Activated CD8-positive, alpha-beta memory T cell treated with anti-CD3 and anti-CD28 coated beads, Interleukin-2, amount 10 ng/mL, durations not matched to agents 7 days and 5 days (primary cell): ENCODE measurements around the gene MAP2K1. TPM values are rescaled to one million over a fixed set of nuclear protein-coding genes. Genes with fewer than 3 reads are reported as not detected.
"Not testable (repeated sequence)": the region's sequence is repeated elsewhere in the genome, so short reads cannot be mapped to it uniquely, and the experiment has no call there.

Source experiments
- ATAC-seq: fragments of 150-1000 bp; cut with Tn5 transposase; one replicate; pipeline ENCODE4 v1.10.0; 2021; ENCODE audit warnings: moderate library complexity
- CTCF ChIA-PET: fragments of 350-600 bp; sonication (Branson Sonifier 250); formaldehyde crosslinking; loops from one replicate; lab custom pipeline; 2021; ENCODE audit warnings: antibody characterized with exemption; lab: Charles Lee
- DNase-seq: peaks from one replicate; pipeline ENCODE4 v3.0.0-alpha.2; 2020
- H3K27ac Mint-ChIP-seq: one replicate; pipeline ENCODE4 v1.8.0; 2021; ENCODE audit warnings: mild to moderate bottlenecking, mixed read lengths
- H3K27me3 Mint-ChIP-seq: one replicate; pipeline ENCODE4 v1.8.0; 2021; ENCODE audit warnings: mixed read lengths
- H3K36me3 Mint-ChIP-seq: one replicate; pipeline ENCODE4 v1.8.0; 2021; ENCODE audit warnings: mild to moderate bottlenecking, mixed read lengths
- H3K4me1 Mint-ChIP-seq: one replicate; pipeline ENCODE4 v1.8.0; 2021; ENCODE audit warnings: mixed read lengths
- H3K4me3 Mint-ChIP-seq: one replicate; pipeline ENCODE4 v1.8.0; 2021; ENCODE audit warnings: mild to moderate bottlenecking, moderate library complexity, mixed read lengths
- H3K9me3 Mint-ChIP-seq: one replicate; pipeline ENCODE4 v1.8.0; 2022; ENCODE audit warnings: low read depth, mixed read lengths
- total RNA-seq, 2 experiments: library from RNA; stranded (reverse); gene quantifications; one replicate each; pipeline ENCODE4 v1.2.3, GENCODE V29; 2021

Gene MAP2K1
- total RNA-seq, 2 experiments from 2014 or later = 83.3 to 83.5 TPM

DNA sequence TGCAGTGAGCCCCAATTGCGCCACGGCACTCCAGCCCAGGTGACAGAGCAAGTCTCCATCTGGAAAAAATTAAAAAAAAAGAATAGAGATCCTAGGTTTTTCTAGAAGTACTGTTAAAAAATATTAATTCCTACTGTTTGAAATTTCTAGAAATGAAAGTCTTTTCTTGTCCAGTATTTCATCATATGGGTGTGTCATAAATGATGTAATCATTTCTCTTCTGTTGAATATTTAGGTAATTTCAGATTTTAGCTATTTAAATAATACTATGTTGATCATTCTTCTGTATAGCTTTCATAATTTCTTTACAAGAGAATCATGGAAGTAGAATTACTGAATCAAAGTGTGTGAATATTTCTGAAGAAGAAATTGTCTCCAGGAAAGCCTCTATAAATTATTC is 5.3 kb upstream of the MAP2K1 start:
- DNase-seq, H3K27ac Mint-ChIP-seq, ATAC-seq, H3K36me3 Mint-ChIP-seq, H3K4me3 Mint-ChIP-seq, CTCF ChIA-PET, H3K27me3 Mint-ChIP-seq, H3K9me3 Mint-ChIP-seq: not testable (repeated sequence)
- peaks cover 15% of the 10 kb centered on the region for H3K4me1 Mint-ChIP-seq

DNA sequence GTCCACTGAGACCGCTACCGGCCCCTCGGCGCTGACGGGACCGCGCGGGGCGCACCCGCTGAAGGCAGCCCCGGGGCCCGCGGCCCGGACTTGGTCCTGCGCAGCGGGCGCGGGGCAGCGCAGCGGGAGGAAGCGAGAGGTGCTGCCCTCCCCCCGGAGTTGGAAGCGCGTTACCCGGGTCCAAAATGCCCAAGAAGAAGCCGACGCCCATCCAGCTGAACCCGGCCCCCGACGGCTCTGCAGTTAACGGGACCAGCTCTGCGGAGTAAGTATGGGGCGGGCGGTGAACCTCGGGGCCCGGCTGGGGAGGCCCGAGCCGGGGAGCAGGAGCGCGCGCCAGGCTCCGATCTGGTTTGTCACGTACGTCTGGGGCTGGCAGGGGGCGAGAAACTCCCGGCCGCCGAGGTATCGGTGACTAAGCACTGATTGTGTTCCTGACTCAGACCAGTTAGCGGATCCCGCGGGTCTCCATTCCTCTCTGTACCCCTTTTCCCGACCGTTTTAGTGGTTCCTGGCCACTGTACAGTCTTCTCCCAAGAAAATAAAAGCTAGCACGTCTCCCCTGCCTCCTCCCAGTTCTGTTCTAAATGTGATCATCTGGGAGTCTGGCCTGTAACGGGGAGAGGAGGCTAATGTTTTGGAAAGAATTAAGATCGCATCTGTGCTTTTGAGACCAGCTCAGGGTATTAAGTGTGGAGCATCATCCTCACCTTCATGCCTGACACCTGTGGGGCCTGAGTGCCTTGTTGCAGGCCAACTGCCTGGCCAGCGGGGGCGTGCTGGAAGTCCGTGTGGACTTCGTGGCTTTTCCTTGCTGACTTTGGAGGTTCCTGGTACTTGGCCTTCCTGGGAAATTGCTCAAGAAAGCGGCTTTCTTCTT is 691 bp downstream of the MAP2K1 start:
- Mint-ChIP-seq H3K27ac (peak overlapping the region; percentile 82), H3K36me3 (peaks cover 28% of the 10 kb centered on the region), H3K4me1 (peaks cover 53% of the 10 kb centered on the region), H3K27me3 (no peaks in the 10 kb centered on the region), H3K4me3 (peak overlapping the region; percentile 97), H3K9me3 (no peaks in the 10 kb centered on the region)
- peak; percentile 79 for DNase-seq
- peak; percentile 36 for ATAC-seq
- CTCF ChIA-PET = interaction anchor here (0.6 to 7.2 kb wide), 17 partner anchors 8 to 530 kb away, joined by 3 to 119 read pairs (median 4); partner anchors contain the start of genes RPL4, SNAPC5, TIPIN and ZWILCH

- Mint-ChIP-seq H3K36me3 (peaks cover 30% of the 10 kb centered on the region), H3K27me3 (no peaks in the 10 kb centered on the region), H3K4me3 (peak overlapping the region; percentile 97), H3K27ac (peak overlapping the region; percentile 82), H3K4me1 (peaks cover 56% of the 10 kb centered on the region), H3K9me3 (no peaks in the 10 kb centered on the region)
- DNase-seq = no peak
- ATAC-seq = no peak
- CTCF ChIA-PET = interaction anchor here (0.6 to 7.2 kb wide), 15 partner anchors 8 to 531 kb away, joined by 3 to 119 read pairs (median 5); partner anchors contain the start of genes RPL4, SNAPC5, TIPIN and ZWILCH
Measured at GRCh38 chr15:66388043-66388363, 1.3 kb downstream of the MAP2K1 start.

DNA sequence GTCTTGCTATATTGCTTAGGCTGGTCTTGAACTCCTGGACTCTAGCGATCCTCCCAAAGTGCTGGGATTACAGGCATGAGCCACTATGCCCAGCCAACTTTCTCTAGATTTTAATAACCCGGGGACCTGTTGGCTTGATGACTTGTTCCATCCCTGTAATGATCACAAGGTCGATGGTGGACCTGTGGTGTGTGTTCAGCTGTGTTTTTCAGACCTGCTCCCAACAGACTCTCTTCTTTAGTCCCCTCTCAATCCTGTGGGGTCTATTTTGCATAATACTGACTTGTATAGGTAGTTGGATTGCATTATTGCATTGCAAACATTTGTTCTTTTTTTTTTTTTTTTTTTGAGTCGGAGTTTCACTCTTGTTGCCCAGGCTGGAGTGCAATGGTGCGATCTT is 1.9 kb downstream of the MAP2K1 start:
- H3K4me1 Mint-ChIP-seq = peaks cover 58% of the 10 kb centered on the region
- CTCF ChIA-PET = interaction anchor here (0.8 to 7.2 kb wide), 9 partner anchors 13 to 532 kb away, joined by 3 to 119 read pairs (median 12); partner anchors contain the start of genes RPL4, SNAPC5, TIPIN and ZWILCH
- no peaks in the 10 kb centered on the region for H3K27me3 Mint-ChIP-seq
- DNase-seq (no peak), ATAC-seq (no peak)
- peak overlapping the region; percentile 83 for H3K27ac Mint-ChIP-seq
- H3K4me3 Mint-ChIP-seq = peak overlapping the region; percentile 97
- no peaks in the 10 kb centered on the region for H3K9me3 Mint-ChIP-seq
- H3K36me3 Mint-ChIP-seq = peaks cover 33% of the 10 kb centered on the region

- Mint-ChIP-seq H3K9me3 (no peaks in the 10 kb centered on the region), H3K27me3 (no peaks in the 10 kb centered on the region), H3K4me1 (peaks cover 64% of the 10 kb centered on the region), H3K4me3 (peak overlapping the region; percentile 97), H3K27ac (peak overlapping the region; percentile 83), H3K36me3 (peaks cover 36% of the 10 kb centered on the region)
- CTCF ChIA-PET = interaction anchor here (3.3 to 7.2 kb wide), 3 partner anchors 14 to 116 kb away, joined by 8 to 119 read pairs (median 21); partner anchors contain the start of genes RPL4, SNAPC5 and ZWILCH
- no peak for ATAC-seq
- DNase-seq = peak; percentile 72
Measured at GRCh38 chr15:66389098-66389858, 2.6 kb downstream of the MAP2K1 start.

DNA sequence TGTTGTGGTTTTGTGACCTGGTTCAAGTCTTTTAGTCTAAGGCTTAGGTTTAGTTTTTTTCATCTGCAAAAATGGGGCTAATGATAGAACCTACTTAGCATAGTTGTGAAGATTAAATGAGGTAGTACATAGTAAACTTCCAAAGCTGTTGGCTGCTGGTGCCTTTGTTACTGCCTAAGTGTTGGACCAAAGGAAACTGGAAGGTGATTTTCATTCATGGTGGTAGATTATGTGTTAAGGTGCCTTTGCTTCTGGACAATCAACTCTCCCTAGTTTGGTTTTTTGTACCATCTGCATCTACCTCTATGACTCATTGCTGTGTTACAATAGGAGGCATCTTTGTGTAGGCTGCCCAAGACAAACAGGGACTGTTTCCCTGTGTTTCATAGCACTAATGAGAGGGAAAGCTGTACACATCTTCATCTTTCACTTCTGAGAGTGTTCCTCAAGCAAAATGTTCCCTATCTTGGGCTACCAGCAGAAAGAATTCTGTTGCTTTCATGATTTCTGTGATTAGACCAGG is 3.2 kb downstream of the MAP2K1 start:
- CTCF ChIA-PET = interaction anchor here (1.7 to 7.2 kb wide), 4 partner anchors 14 to 115 kb away, joined by 5 to 119 read pairs (median 14); partner anchors contain the start of genes RPL4, SNAPC5 and ZWILCH
- Mint-ChIP-seq H3K9me3 (no peaks in the 10 kb centered on the region), H3K36me3 (peaks cover 37% of the 10 kb centered on the region), H3K27me3 (no peaks in the 10 kb centered on the region), H3K4me1 (peaks cover 69% of the 10 kb centered on the region), H3K27ac (peak overlapping the region; percentile 83), H3K4me3 (peak overlapping the region; percentile 97)
- ATAC-seq = no peak
- DNase-seq = no peak

DNA sequence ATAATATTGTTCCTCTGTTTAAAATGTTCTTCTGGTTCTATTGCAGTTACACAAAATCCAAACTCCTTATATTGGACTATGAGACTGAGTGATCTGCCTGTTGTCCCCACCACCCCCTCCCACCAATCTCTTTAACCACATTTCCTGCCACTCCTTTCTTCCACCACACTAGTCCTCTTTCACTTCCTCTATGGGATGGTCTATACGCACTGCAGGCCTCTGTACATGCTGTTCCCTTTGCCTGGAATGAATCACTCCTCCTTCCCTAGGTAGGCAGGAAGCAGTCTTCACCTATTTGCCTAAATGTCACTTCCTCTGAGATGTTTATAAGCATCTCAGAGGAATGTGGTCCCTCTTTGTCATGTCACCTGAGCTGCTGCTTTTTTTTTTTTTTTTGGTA is 4.0 kb downstream of the MAP2K1 start:
- ATAC-seq = peak; percentile 4
- Mint-ChIP-seq H3K4me1 (peaks cover 71% of the 10 kb centered on the region), H3K27ac (peak overlapping the region; percentile 83), H3K36me3 (peaks cover 41% of the 10 kb centered on the region), H3K9me3 (no peaks in the 10 kb centered on the region), H3K4me3 (peak overlapping the region; percentile 97), H3K27me3 (no peaks in the 10 kb centered on the region)
- CTCF ChIA-PET = interaction anchor here (1.7 to 7.2 kb wide), 3 partner anchors 13 to 108 kb away, joined by 5 to 119 read pairs (median 8); partner anchors contain the start of gene SNAPC5
- peak; percentile 53 for DNase-seq

GRCh38 chr15:66393037-66393436 is 6.3 kb downstream of the MAP2K1 start:
- Mint-ChIP-seq H3K4me1 (peaks cover 69% of the 10 kb centered on the region), H3K36me3 (peaks cover 48% of the 10 kb centered on the region)
- not testable (repeated sequence) for ATAC-seq, H3K4me3 Mint-ChIP-seq, DNase-seq, H3K27me3 Mint-ChIP-seq, H3K27ac Mint-ChIP-seq, H3K9me3 Mint-ChIP-seq
- CTCF ChIA-PET = interaction anchor here (3.9 kb wide), 1 partner anchor 105 kb away, joined by 16 read pairs; the partner anchor contains the start of gene SNAPC5

GRCh38 chr15:66394472-66394871 is 7.8 kb downstream of the MAP2K1 start:
- no peak for DNase-seq
- Mint-ChIP-seq H3K27ac (peak overlapping the region; percentile 17), H3K9me3 (no peaks in the 10 kb centered on the region), H3K27me3 (no peaks in the 10 kb centered on the region), H3K36me3 (peaks cover 46% of the 10 kb centered on the region), H3K4me1 (peaks cover 67% of the 10 kb centered on the region), H3K4me3 (no peak overlapping the region)
- CTCF ChIA-PET = interaction anchor here (0.9 to 3.9 kb wide), 3 partner anchors 10 to 104 kb away, joined by 4 to 16 read pairs (median 5); partner anchors contain the start of gene SNAPC5
- no peak for ATAC-seq

- Mint-ChIP-seq H3K27me3 (no peaks in the 10 kb centered on the region), H3K9me3 (no peaks in the 10 kb centered on the region), H3K4me1 (peaks cover 63% of the 10 kb centered on the region), H3K4me3 (no peak overlapping the region), H3K27ac (peak overlapping the region; percentile 17), H3K36me3 (peaks cover 44% of the 10 kb centered on the region)
- ATAC-seq = no peak
- DNase-seq = no peak
- CTCF ChIA-PET = interaction anchor here (1.7 to 3.9 kb wide), 3 partner anchors 8 to 103 kb away, joined by 5 to 16 read pairs (median 9); partner anchors contain the start of genes MAP2K1 and SNAPC5
Measured at GRCh38 chr15:66394915-66395314, 8.2 kb downstream of the MAP2K1 start.

DNA sequence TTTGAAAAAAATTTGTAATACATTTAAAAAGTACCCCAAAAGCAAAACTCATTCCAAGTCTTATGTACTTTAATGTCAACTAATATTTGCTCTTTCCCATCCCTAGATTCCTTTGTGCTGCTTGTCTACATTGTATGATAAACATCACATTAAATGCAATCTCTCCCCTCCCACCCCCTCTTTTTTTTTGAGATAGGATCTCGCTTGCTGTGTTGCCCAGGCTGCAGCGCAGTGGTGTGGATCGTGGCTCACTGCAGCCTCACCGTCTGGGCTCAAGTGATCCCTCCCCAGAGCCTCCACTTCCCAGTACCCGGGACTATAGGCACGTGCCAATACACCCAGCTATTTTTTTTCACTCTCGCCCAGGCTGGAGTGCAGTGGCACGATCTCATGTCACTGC is 12.6 kb downstream of the MAP2K1 start:
- Mint-ChIP-seq H3K27me3 (no peaks in the 10 kb centered on the region), H3K4me3 (no peak overlapping the region), H3K9me3 (no peaks in the 10 kb centered on the region), H3K4me1 (peaks cover 61% of the 10 kb centered on the region), H3K27ac (no peak overlapping the region), H3K36me3 (peaks cover 31% of the 10 kb centered on the region)
- DNase-seq (no peak), ATAC-seq (no peak)
- CTCF ChIA-PET = no interaction called here

GRCh38 chr15:66400351-66400774 is 13.7 kb downstream of the MAP2K1 start:
- Mint-ChIP-seq H3K4me1 (peaks cover 57% of the 10 kb centered on the region), H3K9me3 (no peaks in the 10 kb centered on the region), H3K27ac (peak overlapping the region; percentile 1), H3K27me3 (no peaks in the 10 kb centered on the region), H3K4me3 (no peak overlapping the region), H3K36me3 (peaks cover 31% of the 10 kb centered on the region)
- no peak for ATAC-seq
- DNase-seq = no peak
- CTCF ChIA-PET = interaction anchor here (1.2 kb wide), 1 partner anchor 11 kb away, joined by 3 read pairs; no protein-coding TSS in a partner anchor
